Motor neuron (in vitro differentiated cells): ENCODE data around the gene GIMAP2. TPM values are rescaled to one million over a fixed set of nuclear protein-coding genes. Genes with fewer than 3 reads are reported as not detected.
A peak's percentile ranks its signal among the peaks of the same experiment; 100 is the strongest.
"Not testable (repeated sequence)": the region's sequence is repeated elsewhere in the genome, so short reads cannot be mapped to it uniquely, and the experiment has no call there.

Experiments used
- ATAC-seq, 8 experiments: fragments of 200-7000 bp; cut with Tn5 transposase; replicated peaks in 6 of 8; 2 replicates each; pipeline ENCODE4 v1.8.0; 2021; ENCODE audit warnings: mild to moderate bottlenecking in 8 of 8, moderate library complexity in 8 of 8
- H3K27ac ChIP-seq, 2 donors: fragments of 250-450 bp; sonication (Bioruptor Pico); 2 replicates each; pipeline ENCODE4 v1.9.0; 2021; ENCODE audit warnings: antibody characterized with exemption in 2 of 2, mild to moderate bottlenecking in 2 of 2, moderate library complexity in 1 of 2
- H3K4me1 ChIP-seq, 2 donors: fragments of 250-450 bp; sonication (Bioruptor Pico); replicated peaks in 1 of 2; 2 replicates each; pipeline ENCODE4 v1.6.1; 2021; ENCODE audit warnings: antibody characterized with exemption in 2 of 2, mild to moderate bottlenecking in 2 of 2, moderate library complexity in 1 of 2
- H3K4me3 ChIP-seq, 5 donors: fragments of 250-450 bp; sonication (Bioruptor Pico); 2 replicates each; pipeline ENCODE4 v1.9.0; 2021; ENCODE audit warnings: antibody characterized with exemption in 5 of 5, mild to moderate bottlenecking in 5 of 5, moderate library complexity in 4 of 5
- WGBS, 10 experiments: fragments of 450-650 bp; shearing (Covaris generic); methylation state at CpG; one replicate each; pipeline ENCODE4 v1.0.0; 2022; 5-methylcytosine and 5-hydroxymethylcytosine counted together
- in situ Hi-C, 9 experiments: fragments of 400-800 bp; cut with MboI; loops; one replicate each; pipeline ENCODE4 v1.15.0; 2021; ENCODE audit warnings: low sequenced_read_pairs in 9 of 9, low pct_unique_long_range_greater_than_20kb in 2 of 9; ENCODE audit not compliant: unreplicated experiment in 9 of 9
- total RNA-seq, 8 experiments: library from RNA; unstranded; fragments of 300-600 nt; gene quantifications; 2 replicates each; pipeline versions ENCODE4 v1.2.3 to v1.2.4, GENCODE V29; 2022

The GIMAP2 gene
- total RNA-seq, 8 experiments from 2014 or later: 0.13 to 3.3 (median 0.97) TPM; not detected in 2

GRCh38 chr7:150665089-150665748 lies 20.3 kb upstream of the GIMAP2 start:
- no peaks in the 10 kb centered on the region for H3K4me1 ChIP-seq
- no peak for ATAC-seq
- in situ Hi-C loops: no loop called here
- H3K27ac ChIP-seq: no peak overlapping the region
- WGBS, 10 experiments: 11 to 91% (median 66%) methylated on average over 2 to 9 of the region's 9 CpGs; no CpG with 5 or more reads in 2 of the 10 experiments
- H3K4me3 ChIP-seq: no peak overlapping the region

GRCh38 chr7:150665896-150666295 lies 19.6 kb upstream of the GIMAP2 start:
- Histone ChIP-seq H3K27ac (no peak overlapping the region), H3K4me1 (no peaks in the 10 kb centered on the region), H3K4me3 (no peak overlapping the region)
- 40 to 100% (median 92%) methylated on average over 1 to 2 of the region's 2 CpGs; no CpG with 5 or more reads in 5 of the 10 experiments for WGBS, 10 experiments
- in situ Hi-C loops: no loop called here
- ATAC-seq: no peak

GRCh38 chr7:150666412-150666811 lies 19.1 kb upstream of the GIMAP2 start:
- no peak overlapping the region for H3K27ac ChIP-seq
- in situ Hi-C loops: no loop called here
- no peak for ATAC-seq

DNA sequence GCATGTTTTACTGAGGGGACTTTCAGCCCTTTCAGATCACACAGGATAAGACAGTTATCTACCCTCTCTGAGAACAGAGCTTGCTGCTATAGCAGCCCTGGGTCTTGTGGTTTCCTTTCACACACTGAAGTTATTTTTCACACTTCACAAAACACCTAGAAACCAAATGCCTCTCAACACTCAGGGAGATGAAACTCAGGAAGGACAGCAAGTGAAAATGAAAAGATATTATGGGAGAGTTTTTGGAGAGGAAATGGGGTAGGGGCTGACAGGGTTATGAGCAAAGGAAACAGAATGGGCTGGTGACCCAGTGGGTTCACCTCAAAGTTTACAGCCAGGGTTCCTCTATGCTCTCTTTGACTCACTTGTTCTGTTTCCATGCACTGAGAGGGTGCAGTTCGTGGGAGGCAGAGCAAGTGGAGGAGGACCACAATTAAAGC lies 17.0 kb upstream of the GIMAP2 start:
- in situ Hi-C loops: no loop called here
- ATAC-seq: no peak
- no peak overlapping the region for H3K27ac ChIP-seq

More at GRCh38 chr7:150666412-150666811, 19.1 kb upstream of the GIMAP2 start:
- no peaks in the 10 kb centered on the region for H3K4me1 ChIP-seq
- H3K4me3 ChIP-seq: no peak overlapping the region

DNA sequence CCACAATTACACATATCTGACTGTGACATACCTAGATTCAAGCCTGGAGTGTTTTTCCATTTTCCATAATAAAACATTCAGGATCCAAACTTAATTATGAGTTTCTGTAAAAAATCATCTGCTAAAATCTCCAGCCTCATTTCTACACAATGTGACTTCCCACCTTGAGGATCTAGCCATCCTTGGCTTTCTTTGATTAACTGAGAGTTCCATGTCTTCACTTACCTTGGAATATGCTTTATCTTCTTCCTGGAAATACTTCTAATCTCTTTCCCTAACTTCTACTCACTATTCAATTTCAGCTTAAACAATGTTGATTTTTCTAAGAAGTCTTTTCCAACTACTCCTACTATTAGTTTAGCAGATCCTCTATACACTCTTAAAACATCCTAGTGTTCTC lies 16.5 kb upstream of the GIMAP2 start:
- in situ Hi-C loops: no loop called here
- ATAC-seq: no peak
- no peaks in the 10 kb centered on the region for H3K4me1 ChIP-seq
- H3K4me3 ChIP-seq: no peak overlapping the region
- H3K27ac ChIP-seq: no peak overlapping the region

More for the DNA sequence above, 17.0 kb upstream of the GIMAP2 start:
- Histone ChIP-seq H3K4me1 (no peaks in the 10 kb centered on the region), H3K4me3 (no peak overlapping the region)
- 0 to 20% (median 14%) methylated on average over 1 of the region's 1 CpG; no CpG with 5 or more reads in 4 of the 10 experiments for WGBS, 10 experiments

DNA sequence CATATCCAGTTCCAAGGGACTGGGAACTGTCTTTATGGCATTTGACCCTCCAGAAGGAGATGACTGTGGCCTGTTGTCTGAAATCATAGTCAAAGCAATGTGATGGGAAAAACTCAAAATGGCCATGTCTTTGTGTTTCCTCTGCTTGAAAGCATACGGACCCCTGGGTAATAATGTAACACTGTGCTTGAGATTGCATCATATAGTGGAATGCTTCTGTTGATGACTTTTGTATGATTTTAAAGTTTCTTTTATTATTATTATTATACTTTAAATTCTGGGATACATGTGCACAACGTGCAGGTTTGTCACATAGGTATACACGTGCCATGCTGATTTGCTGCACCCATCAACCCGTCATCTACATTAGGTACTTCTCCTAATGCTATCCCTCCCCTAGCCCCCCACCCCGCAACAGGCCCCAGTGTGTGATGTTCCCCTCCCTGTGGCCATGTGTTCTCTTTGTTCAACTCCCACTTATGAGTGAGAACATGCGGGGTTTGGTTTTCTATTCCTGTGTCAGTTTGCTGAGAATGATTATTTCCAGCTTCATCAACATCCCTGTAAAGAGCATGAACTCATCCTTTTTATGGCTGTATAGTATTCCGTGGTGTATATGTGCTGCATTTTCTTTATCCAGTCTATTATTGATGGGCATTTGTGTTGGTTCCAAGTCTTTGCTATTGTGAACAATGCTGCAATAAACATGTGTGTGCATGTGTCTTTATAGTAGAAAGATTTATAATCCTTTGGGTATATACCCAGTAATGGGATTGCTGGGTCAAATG lies 13.5 kb upstream of the GIMAP2 start:
- H3K4me3 ChIP-seq, H3K4me1 ChIP-seq, ATAC-seq, in situ Hi-C loops, H3K27ac ChIP-seq: not testable (repeated sequence)
- WGBS, 10 experiments: 0 to 92% (median 60%) methylated on average over 1 to 5 of the region's 7 CpGs; no CpG with 5 or more reads in 7 of the 10 experiments

DNA sequence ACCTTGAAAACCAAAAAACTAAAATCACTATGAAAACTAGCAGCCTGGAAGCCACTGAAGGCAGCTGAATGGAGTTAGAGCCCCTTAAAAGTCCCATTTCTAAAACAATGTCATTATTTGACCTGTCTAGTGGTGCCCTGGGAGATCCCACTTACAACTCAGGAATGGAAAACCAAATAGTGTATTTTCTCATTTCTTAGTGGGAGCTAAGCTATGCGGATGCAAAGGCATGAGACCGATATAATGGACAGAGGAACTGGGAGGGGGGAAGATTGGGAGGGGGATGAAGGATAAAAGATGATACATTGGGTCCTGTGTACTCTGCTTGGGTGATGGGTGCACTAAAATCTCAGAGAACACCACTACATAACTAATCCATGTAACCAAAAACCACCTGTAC lies 9.8 kb upstream of the GIMAP2 start:
- in situ Hi-C loops: no loop called here
- ATAC-seq: peak in 1 of 8 experiments; percentile 27
- Histone ChIP-seq H3K4me3 (no peak overlapping the region), H3K4me1 (no peaks in the 10 kb centered on the region), H3K27ac (no peak overlapping the region)
- 0 to 90% (median 52%) methylated on average over 1 to 2 of the region's 2 CpGs; no CpG with 5 or more reads in 4 of the 10 experiments for WGBS, 10 experiments

DNA sequence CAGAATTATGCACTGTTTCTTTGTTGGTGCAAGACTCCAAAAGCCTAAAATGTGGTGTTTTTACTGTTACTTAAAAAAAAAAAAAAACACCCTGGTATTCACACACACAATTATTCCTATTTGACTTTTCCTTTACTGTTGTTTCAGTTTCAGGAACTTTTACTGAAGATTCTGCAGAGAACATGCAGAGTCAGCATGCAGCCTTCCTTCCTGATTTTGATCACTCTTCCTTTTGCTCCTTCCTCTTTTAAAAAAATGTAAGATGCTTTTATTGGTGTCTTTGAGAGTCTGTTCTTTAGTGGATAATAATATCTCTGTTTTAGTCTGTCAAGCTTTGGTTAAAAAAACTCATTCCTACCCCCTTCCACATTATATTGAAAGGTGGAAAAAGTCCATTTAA lies 9.2 kb upstream of the GIMAP2 start:
- in situ Hi-C loops, H3K27ac ChIP-seq, ATAC-seq, H3K4me3 ChIP-seq, H3K4me1 ChIP-seq: not testable (repeated sequence)

DNA sequence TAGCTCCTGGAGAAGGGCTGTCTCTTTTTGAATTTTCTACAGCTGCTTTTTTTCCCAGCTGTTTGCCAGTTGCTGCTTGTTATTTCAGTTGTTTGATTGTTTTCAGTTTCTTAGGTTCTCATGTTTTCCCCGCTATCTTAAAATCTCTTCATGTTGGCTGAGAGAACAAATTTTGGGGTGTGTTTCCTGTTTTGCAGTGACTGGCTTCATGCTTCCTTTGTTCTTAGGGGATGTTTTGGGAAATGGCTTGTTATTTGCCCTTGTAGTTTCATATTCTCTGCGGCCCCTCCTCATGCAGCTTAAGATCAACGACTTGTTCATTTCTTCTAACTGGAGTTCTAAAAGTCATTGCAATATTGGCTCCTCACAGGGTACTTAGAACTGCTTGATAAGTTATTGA lies 8.7 kb upstream of the GIMAP2 start:
- 0 to 100% (median 60%) methylated on average over 1 to 3 of the region's 3 CpGs; no CpG with 5 or more reads in 2 of the 10 experiments for WGBS, 10 experiments
- in situ Hi-C loops, H3K4me3 ChIP-seq, ATAC-seq, H3K4me1 ChIP-seq, H3K27ac ChIP-seq: not testable (repeated sequence)

DNA sequence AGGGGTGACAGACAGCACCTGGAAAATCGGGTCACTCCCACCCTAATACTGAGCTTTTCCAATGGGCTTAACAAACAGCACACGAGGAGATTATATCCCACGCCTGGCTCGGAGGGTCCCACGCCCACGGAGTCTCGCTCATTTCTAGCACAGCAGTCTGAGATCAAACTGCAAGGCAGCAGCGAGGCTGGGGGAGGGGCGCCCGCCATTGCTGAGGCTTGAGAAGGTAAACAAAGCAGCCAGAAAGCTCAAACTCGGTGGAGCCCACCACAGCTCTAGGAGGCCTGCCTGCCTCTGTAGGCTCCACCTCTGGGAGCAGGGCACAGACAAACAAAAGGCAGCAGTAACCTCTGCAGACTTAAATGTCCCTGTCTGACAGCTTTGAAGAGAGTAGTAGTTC lies 6.9 kb upstream of the GIMAP2 start:
- in situ Hi-C loops, H3K4me3 ChIP-seq, H3K4me1 ChIP-seq, ATAC-seq, H3K27ac ChIP-seq: not testable (repeated sequence)
- WGBS, 10 experiments: 80 to 92% (median 88%) methylated on average over 1 to 8 of the region's 11 CpGs; no CpG with 5 or more reads in 7 of the 10 experiments

DNA sequence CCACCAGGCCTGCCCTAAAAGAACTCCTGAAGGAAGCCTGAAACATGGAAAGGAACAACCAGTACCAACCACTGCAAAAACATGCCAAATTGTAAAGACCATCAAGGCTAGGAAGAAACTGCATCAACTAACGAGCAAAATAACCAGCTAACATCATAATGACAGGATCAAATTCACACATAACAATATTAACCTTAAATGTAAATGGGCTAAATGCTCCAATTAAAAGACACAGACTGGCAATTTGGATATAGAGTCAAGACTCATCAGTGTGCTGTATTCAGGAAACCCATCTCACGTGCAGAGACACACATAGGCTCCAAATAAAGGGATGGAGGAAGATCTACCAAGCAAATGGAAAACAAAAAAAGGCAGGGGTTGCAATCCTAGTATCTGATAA lies 5.1 kb upstream of the GIMAP2 start:
- H3K4me3 ChIP-seq, in situ Hi-C loops, H3K4me1 ChIP-seq, H3K27ac ChIP-seq, ATAC-seq: not testable (repeated sequence)
- no CpG with 5 or more reads among the region's 2 CpGs for WGBS, 10 experiments

GRCh38 chr7:150686030-150686631 lies 625 bp downstream of the GIMAP2 start:
- peak in 2 of 8 experiments; percentile 66 to 69 for ATAC-seq
- 3 to 90% (median 85%) methylated on average over 3 to 9 of the region's 9 CpGs; no CpG with 5 or more reads in 1 of the 10 experiments for WGBS, 10 experiments
- H3K4me1 ChIP-seq: no peaks in the 10 kb centered on the region
- no peak overlapping the region for H3K4me3 ChIP-seq
- no peak overlapping the region for H3K27ac ChIP-seq
- in situ Hi-C loops: no loop called here

DNA sequence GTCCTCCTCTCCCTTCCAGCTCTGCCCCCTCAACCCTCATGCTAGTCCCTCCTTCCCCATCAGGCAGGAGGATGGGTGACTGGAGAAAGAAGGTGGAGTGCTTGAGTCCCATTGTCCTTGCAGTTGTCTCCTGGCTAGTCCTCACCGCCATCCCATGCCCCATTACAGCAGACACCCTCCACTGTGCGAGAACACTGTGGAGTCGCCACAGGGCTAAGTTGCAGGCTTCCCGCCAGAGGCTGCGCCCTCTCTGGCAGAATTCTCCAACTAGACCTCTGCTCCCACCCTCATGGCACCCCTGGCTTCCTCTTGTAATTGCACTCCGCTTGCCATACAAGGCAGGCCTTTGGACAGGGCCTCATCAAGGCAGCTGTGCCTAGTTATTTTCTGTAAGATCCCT lies 3.1 kb downstream of the GIMAP2 start:
- 40 to 100% (median 86%) methylated on average over 1 to 4 of the region's 6 CpGs; no CpG with 5 or more reads in 3 of the 10 experiments for WGBS, 10 experiments

More for the DNA sequence above, 3.1 kb downstream of the GIMAP2 start:
- ATAC-seq: no peak
- in situ Hi-C loops: no loop called here
- Histone ChIP-seq H3K27ac (no peak overlapping the region), H3K4me3 (no peak overlapping the region), H3K4me1 (no peaks in the 10 kb centered on the region)
